Measurements from ENCODE around the gene BASP1.
"Not testable (repeated sequence)": the region's sequence is repeated elsewhere in the genome, so short reads cannot be mapped to it uniquely, and the experiment has no call there.

The BASP1 gene

DNA sequence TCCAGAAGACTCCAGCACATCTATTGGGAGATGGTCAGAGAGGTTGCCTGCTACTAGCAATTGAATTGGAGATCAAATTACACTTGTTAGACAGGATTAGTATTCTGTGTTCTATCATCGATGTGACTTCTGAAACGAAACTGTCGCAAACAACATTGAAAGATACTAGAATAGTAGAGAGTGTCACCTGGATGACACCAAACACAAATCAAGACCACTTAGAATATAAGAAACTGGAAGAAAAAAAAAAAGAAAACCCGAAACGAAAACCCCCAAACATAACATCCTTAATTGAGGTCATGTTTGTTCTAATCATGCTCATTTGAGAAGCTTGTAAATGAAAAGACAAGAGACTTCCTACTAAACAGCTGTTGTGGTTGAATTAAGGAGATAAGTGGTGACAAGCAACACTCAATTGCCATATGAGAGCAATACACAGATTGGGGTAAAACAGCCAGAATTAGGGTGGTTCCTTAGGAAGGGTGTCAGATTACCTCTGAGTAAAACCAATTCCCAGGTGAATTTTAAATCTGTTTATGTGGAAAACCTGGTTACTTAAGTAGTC is 97.6 kb downstream of the BASP1 start:
- no peaks in the 10 kb centered on the region for H3K36me3 ChIP-seq (ENCODE audit: control insufficient read depth in 1 of 2, insufficient read depth in 2 of 2, low read length in 2 of 2)
- H3K27me3 ChIP-seq (ENCODE audit: low read depth, low read length), result no peaks in the 10 kb centered on the region
- H3K9me3 ChIP-seq (ENCODE audit: control insufficient read depth in 1 of 2, low read length in 2 of 2), result no peaks in the 10 kb centered on the region
- H3K27ac ChIP-seq (ENCODE audit: low read length), result no peak overlapping the region
- no peaks in the 10 kb centered on the region for H3K4me1 ChIP-seq (ENCODE audit: control insufficient read depth in 1 of 2, insufficient read depth in 2 of 2, low read length in 2 of 2)
- H3K4me3 ChIP-seq (ENCODE audit: low read depth in 1 of 2, low read length in 2 of 2), result no peak overlapping the region

- Histone ChIP-seq H3K27me3 (ENCODE audit: low read depth, low read length) (no peaks in the 10 kb centered on the region), H3K36me3 (ENCODE audit: control insufficient read depth in 1 of 2, insufficient read depth in 2 of 2, low read length in 2 of 2) (no peaks in the 10 kb centered on the region), H3K27ac (ENCODE audit: low read length) (no peak overlapping the region)
These were observed 98.3 kb downstream of the BASP1 start for GRCh38 chr5:17315710-17316221.

DNA sequence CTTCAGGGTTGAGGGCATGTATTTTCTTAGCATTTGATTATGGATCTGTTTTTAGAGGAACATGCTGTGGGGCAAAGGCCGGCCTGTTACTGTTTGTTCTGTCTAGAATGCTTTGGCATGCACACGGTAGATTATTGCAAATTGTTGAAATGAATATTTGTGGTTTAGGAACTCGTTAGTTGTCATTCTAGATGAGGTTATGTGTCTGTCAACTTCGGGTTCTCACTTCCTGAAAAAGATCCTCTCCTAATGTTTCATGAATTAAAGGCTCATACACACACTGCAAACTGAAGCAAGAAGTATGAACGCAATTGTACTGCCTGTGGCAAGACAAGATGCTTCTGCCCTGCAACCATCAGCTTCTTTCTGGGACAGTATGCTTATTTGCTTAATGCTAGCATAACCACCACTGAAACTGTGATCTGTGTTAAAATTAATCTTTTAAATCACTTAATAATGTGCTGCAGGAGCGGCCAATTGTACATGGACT is 99.6 kb downstream of the BASP1 start:
- no peak overlapping the region for H3K4me3 ChIP-seq (ENCODE audit: low read depth in 1 of 2, low read length in 2 of 2)
- no peak overlapping the region for H3K27ac ChIP-seq (ENCODE audit: low read length)
- H3K4me1 ChIP-seq (ENCODE audit: control insufficient read depth in 1 of 2, insufficient read depth in 2 of 2, low read length in 2 of 2), result no peaks in the 10 kb centered on the region
- no peaks in the 10 kb centered on the region for H3K9me3 ChIP-seq (ENCODE audit: control insufficient read depth in 1 of 2, low read length in 2 of 2)
- H3K36me3 ChIP-seq (ENCODE audit: control insufficient read depth in 1 of 2, insufficient read depth in 2 of 2, low read length in 2 of 2), result no peaks in the 10 kb centered on the region
- H3K27me3 ChIP-seq (ENCODE audit: low read depth, low read length), result no peaks in the 10 kb centered on the region

More at GRCh38 chr5:17315710-17316221, 98.3 kb downstream of the BASP1 start:
- Histone ChIP-seq H3K4me3 (ENCODE audit: low read depth in 1 of 2, low read length in 2 of 2) (no peak overlapping the region), H3K9me3 (ENCODE audit: control insufficient read depth in 1 of 2, low read length in 2 of 2) (no peaks in the 10 kb centered on the region), H3K4me1 (ENCODE audit: control insufficient read depth in 1 of 2, insufficient read depth in 2 of 2, low read length in 2 of 2) (no peaks in the 10 kb centered on the region)

DNA sequence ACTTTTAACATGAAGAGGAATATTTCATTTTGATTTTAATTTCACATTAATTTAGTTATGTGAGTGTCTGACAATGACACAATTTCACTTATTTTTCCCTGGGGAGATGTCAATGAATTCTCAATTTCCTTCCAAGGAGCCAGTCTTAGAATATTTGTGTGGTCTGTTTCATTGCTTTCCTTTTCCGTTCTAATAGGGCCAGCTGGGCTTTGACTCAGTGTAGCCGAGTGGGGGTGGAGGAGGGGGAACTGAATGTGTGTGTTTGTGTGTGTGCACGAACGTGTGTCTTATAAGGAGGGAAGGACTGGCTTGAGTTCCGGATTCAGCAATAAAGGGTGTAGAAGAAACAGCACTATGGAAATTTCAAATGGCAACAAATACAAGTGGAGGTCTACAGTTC is 100.0 kb downstream of the BASP1 start:
- no peaks in the 10 kb centered on the region for H3K36me3 ChIP-seq (ENCODE audit: control insufficient read depth in 1 of 2, insufficient read depth in 2 of 2, low read length in 2 of 2)
- H3K27ac ChIP-seq (ENCODE audit: low read length), result no peak overlapping the region
- no peak overlapping the region for H3K4me3 ChIP-seq (ENCODE audit: low read depth in 1 of 2, low read length in 2 of 2)
- H3K27me3 ChIP-seq (ENCODE audit: low read depth, low read length), result no peaks in the 10 kb centered on the region
- no peaks in the 10 kb centered on the region for H3K9me3 ChIP-seq (ENCODE audit: control insufficient read depth in 1 of 2, low read length in 2 of 2)
- H3K4me1 ChIP-seq (ENCODE audit: control insufficient read depth in 1 of 2, insufficient read depth in 2 of 2, low read length in 2 of 2), result no peaks in the 10 kb centered on the region

DNA sequence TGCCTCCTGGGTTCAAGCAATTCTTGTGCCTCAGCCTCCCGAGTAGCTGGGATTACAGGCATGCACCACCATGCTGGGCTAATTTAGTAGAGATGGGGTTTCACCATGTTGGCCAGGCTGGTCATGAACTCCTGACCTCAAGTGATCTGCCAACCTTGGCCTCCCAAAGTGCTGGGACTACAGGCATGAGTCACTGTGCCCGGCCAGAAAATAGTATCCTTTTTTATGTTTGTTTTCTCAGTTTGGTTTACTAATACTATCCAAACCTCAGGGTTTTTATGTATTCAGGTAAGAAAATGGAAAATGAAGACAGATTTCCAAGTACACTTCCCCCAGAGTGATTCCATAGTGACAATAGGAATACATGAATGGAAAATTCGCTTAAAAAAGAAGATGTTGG is 101.7 kb downstream of the BASP1 start:
- H3K9me3 ChIP-seq (ENCODE audit: control insufficient read depth in 1 of 2, low read length in 2 of 2); H3K4me1 ChIP-seq (ENCODE audit: control insufficient read depth in 1 of 2, insufficient read depth in 2 of 2, low read length in 2 of 2); H3K4me3 ChIP-seq (ENCODE audit: low read depth in 1 of 2, low read length in 2 of 2); H3K27ac ChIP-seq (ENCODE audit: low read length); H3K36me3 ChIP-seq (ENCODE audit: control insufficient read depth in 1 of 2, insufficient read depth in 2 of 2, low read length in 2 of 2); H3K27me3 ChIP-seq (ENCODE audit: low read depth, low read length): not testable (repeated sequence)

GRCh38 chr5:17325770-17326599 is 108.6 kb downstream of the BASP1 start:
- no peaks in the 10 kb centered on the region for H3K4me1 ChIP-seq (ENCODE audit: control insufficient read depth in 1 of 2, insufficient read depth in 2 of 2, low read length in 2 of 2)
- no peaks in the 10 kb centered on the region for H3K36me3 ChIP-seq (ENCODE audit: control insufficient read depth in 1 of 2, insufficient read depth in 2 of 2, low read length in 2 of 2)
- no peaks in the 10 kb centered on the region for H3K27me3 ChIP-seq (ENCODE audit: low read depth, low read length)
- H3K4me3 ChIP-seq (ENCODE audit: low read depth in 1 of 2, low read length in 2 of 2), result no peak overlapping the region
- no peaks in the 10 kb centered on the region for H3K9me3 ChIP-seq (ENCODE audit: control insufficient read depth in 1 of 2, low read length in 2 of 2)
- H3K27ac ChIP-seq (ENCODE audit: low read length), result no peak overlapping the region

All from muscle layer of duodenum (tissue), 2 donors.